Globus pallidus (tissue), 1 donor: ENCODE measurements around the gene RFXANK.
A peak's percentile ranks its signal among the peaks of the same experiment; 100 is the strongest.
"Not testable (repeated sequence)": the region's sequence is repeated elsewhere in the genome, so short reads cannot be mapped to it uniquely, and the experiment has no call there.

ENCODE experiments used
- DNase-seq: peaks from one replicate; pipeline ENCODE4 v3.0.0-alpha.2; 2015; ENCODE audit warnings: low spot score

RFXANK gene

GRCh38 chr19:19192078-19192882, at the start of gene RFXANK, which contains the start of gene BORCS8:
RFXANK (plus strand) TSS chr19:19192258; CDS start chr19:19193947, 1,689 bp downstream.
BORCS8 (minus strand) TSS chr19:19192152; CDS start chr19:19192117, 35 bp downstream.
- peak; percentile 99 for DNase-seq

GRCh38 chr19:19142347-19142746, 49.7 kb upstream of the RFXANK start:
- DNase-seq: no peak

GRCh38 chr19:19145281-19145680, 46.8 kb upstream of the RFXANK start:
- no peak for DNase-seq

GRCh38 chr19:19145684-19146608, 46.1 kb upstream of the RFXANK start:
- DNase-seq: peak; percentile 11

- DNase-seq: no peak
These were observed 45.2 kb upstream of the RFXANK start for GRCh38 chr19:19146865-19147264.

GRCh38 chr19:19147344-19147743, 44.7 kb upstream of the RFXANK start:
- DNase-seq: no peak

- not testable (repeated sequence) for DNase-seq
These were observed 43.6 kb upstream of the RFXANK start for GRCh38 chr19:19148504-19148903.

- no peak for DNase-seq
These were observed 42.6 kb upstream of the RFXANK start for GRCh38 chr19:19149435-19149834.

- DNase-seq: no peak
These were observed 40.6 kb upstream of the RFXANK start for GRCh38 chr19:19151418-19151817.

GRCh38 chr19:19152668-19153384, 39.2 kb upstream of the RFXANK start:
- DNase-seq: no peak

- no peak for DNase-seq
These were observed 37.1 kb upstream of the RFXANK start for GRCh38 chr19:19154768-19155494.

- no peak for DNase-seq
These were observed 36.4 kb upstream of the RFXANK start for GRCh38 chr19:19155495-19156219.

GRCh38 chr19:19157808-19158207, 34.2 kb upstream of the RFXANK start:
- no peak for DNase-seq

- DNase-seq: no peak
These were observed 32.5 kb upstream of the RFXANK start for GRCh38 chr19:19159534-19159933.

- DNase-seq: no peak
These were observed 31.5 kb upstream of the RFXANK start for GRCh38 chr19:19160461-19161035.

GRCh38 chr19:19162495-19162894, 29.6 kb upstream of the RFXANK start:
- DNase-seq: no peak

- no peak for DNase-seq
These were observed 26.7 kb upstream of the RFXANK start for GRCh38 chr19:19165396-19165795.

GRCh38 chr19:19167612-19168011, 24.4 kb upstream of the RFXANK start:
- no peak for DNase-seq

- DNase-seq: no peak
These were observed 22.6 kb upstream of the RFXANK start for GRCh38 chr19:19169236-19170052.
